Measurements from ENCODE around the gene ARMC5.
"Not testable (repeated sequence)": the region's sequence is repeated elsewhere in the genome, so short reads cannot be mapped to it uniquely, and the experiment has no call there.

The ARMC5 gene

GRCh38 chr16:31476303-31477219 is 17.3 kb downstream of the ARMC5 start:
- peak; percentile 79 to 88 for DNase-seq (ENCODE audit: low read depth in 2 of 2)

- peak in 1 of 2 donors; percentile 42 for DNase-seq (ENCODE audit: low read depth in 2 of 2)
These were observed 18.2 kb downstream of the ARMC5 start for GRCh38 chr16:31477220-31478216.

GRCh38 chr16:31478956-31479355 is 19.7 kb downstream of the ARMC5 start:
- DNase-seq (ENCODE audit: low read depth in 2 of 2) = no peak

GRCh38 chr16:31479751-31480150 is 20.4 kb downstream of the ARMC5 start:
- DNase-seq (ENCODE audit: low read depth in 2 of 2) = no peak

- DNase-seq (ENCODE audit: low read depth in 2 of 2) = no peak
These were observed 21.7 kb downstream of the ARMC5 start for GRCh38 chr16:31480851-31481536.

- no peak for DNase-seq (ENCODE audit: low read depth in 2 of 2)
These were observed 23.8 kb downstream of the ARMC5 start, which contains the start of gene SLC5A2 for GRCh38 chr16:31483081-31483480. Gene SLC5A2, plus strand, starts transcription at chr16:31483123. Its CDS starts 14 bp downstream, at chr16:31483137.

- DNase-seq (ENCODE audit: low read depth in 2 of 2) = not testable (repeated sequence)
These were observed 24.7 kb downstream of the ARMC5 start for GRCh38 chr16:31484048-31484447.

- no peak for DNase-seq (ENCODE audit: low read depth in 2 of 2)
These were observed 25.3 kb downstream of the ARMC5 start for GRCh38 chr16:31484491-31485171.

- no peak for DNase-seq (ENCODE audit: low read depth in 2 of 2)
These were observed 26.3 kb downstream of the ARMC5 start for GRCh38 chr16:31485571-31485970.

GRCh38 chr16:31486045-31486444 is 26.7 kb downstream of the ARMC5 start:
- DNase-seq (ENCODE audit: low read depth in 2 of 2) = no peak

- DNase-seq (ENCODE audit: low read depth in 2 of 2) = no peak
These were observed 27.9 kb downstream of the ARMC5 start for GRCh38 chr16:31487071-31487719.

- DNase-seq (ENCODE audit: low read depth in 2 of 2) = peak; percentile 43
These were observed 28.6 kb downstream of the ARMC5 start for GRCh38 chr16:31487720-31488467.

- no peak for DNase-seq (ENCODE audit: low read depth in 2 of 2)
These were observed 29.4 kb downstream of the ARMC5 start for GRCh38 chr16:31488468-31489297.

GRCh38 chr16:31489298-31489564 is 29.9 kb downstream of the ARMC5 start:
- no peak for DNase-seq (ENCODE audit: low read depth in 2 of 2)

- DNase-seq (ENCODE audit: low read depth in 2 of 2) = no peak
These were observed 30.6 kb downstream of the ARMC5 start for GRCh38 chr16:31489616-31490584.

- no peak for DNase-seq (ENCODE audit: low read depth in 2 of 2)
These were observed 32.6 kb downstream of the ARMC5 start for GRCh38 chr16:31491778-31492418.

- no peak for DNase-seq (ENCODE audit: low read depth in 2 of 2)
These were observed 34.3 kb downstream of the ARMC5 start for GRCh38 chr16:31493506-31494125.
